Measurements from ENCODE around the gene PLCG1. TPM values are rescaled to one million over a fixed set of nuclear protein-coding genes. Genes with fewer than 3 reads are reported as not detected.

The PLCG1 gene
- total and polyA plus RNA-seq, 9 of the 15 experiments (the other 6 are each of a cell fraction or from before 2014, with no cell fraction given): 1.7 to 67.0 (median 34.8) TPM

GRCh38 chr20:41116282-41116956 is 20.9 kb upstream of the PLCG1 start (continued):
- TF ChIP-seq ZNF140 (CRISPR knock-in tag; IDR thresholded peaks at IDR 0.05): no peak
- TF ChIP-seq ELF4 (CRISPR knock-in tag; IDR thresholded peaks at IDR 0.05): peak; percentile 54; the same call in 1 of the 2 replicates
- TF ChIP-seq NFE2 (IDR thresholded peaks at IDR 0.05; ENCODE audit: low read depth): peak; percentile 34; the same call in 1 of the 2 replicates
- TF ChIP-seq PCBP2 (IDR thresholded peaks at IDR 0.05; ENCODE audit: low read depth, low read length, poor library complexity, severe bottlenecking): no peak
- no peak for TF ChIP-seq CBX8 (IDR thresholded peaks at IDR 0.05; ENCODE audit: borderline replicate concordance, extremely low read depth, low read depth, low read length, poor library complexity, severe bottlenecking)
- TF ChIP-seq, protein P1, sequence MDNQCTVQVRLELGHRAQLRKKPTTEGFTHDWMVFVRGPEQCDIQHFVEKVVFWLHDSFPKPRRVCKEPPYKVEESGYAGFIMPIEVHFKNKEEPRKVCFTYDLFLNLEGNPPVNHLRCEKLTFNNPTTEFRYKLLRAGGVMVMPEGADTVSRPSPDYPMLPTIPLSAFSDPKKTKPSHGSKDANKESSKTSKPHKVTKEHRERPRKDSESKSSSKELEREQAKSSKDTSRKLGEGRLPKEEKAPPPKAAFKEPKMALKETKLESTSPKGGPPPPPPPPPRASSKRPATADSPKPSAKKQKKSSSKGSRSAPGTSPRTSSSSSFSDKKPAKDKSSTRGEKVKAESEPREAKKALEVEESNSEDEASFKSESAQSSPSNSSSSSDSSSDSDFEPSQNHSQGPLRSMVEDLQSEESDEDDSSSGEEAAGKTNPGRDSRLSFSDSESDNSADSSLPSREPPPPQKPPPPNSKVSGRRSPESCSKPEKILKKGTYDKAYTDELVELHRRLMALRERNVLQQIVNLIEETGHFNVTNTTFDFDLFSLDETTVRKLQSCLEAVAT (IDR thresholded peaks at IDR 0.05): peak in 1 of 2 experiments; percentile 89; a peak in 2 of 4 replicates
- no peak for TF ChIP-seq TAF9B (IDR thresholded peaks at IDR 0.05; ENCODE audit: partially characterized antibody)
- peak; percentile 95 for TF ChIP-seq ARID1B (IDR thresholded peaks at IDR 0.05)
- peak in 1 of 2 experiments; percentile 63 for TF ChIP-seq NCOA2 (IDR thresholded peaks at IDR 0.05; ENCODE audit: partially characterized antibody in 2 of 2)
- TF ChIP-seq NFIC (IDR thresholded peaks at IDR 0.05): peak; percentile 60
- peak; percentile 45 to 80; a peak in 3 of 4 replicates for TF ChIP-seq TRIM24 (IDR thresholded peaks at IDR 0.05)
- TF ChIP-seq PML (IDR thresholded peaks at IDR 0.05; ENCODE audit: low read length): peak; percentile 69; the same call in 1 of the 2 replicates
- TF ChIP-seq KDM1A (IDR thresholded peaks at IDR 0.05): peak; percentile 85 to 87
- no peak for TF ChIP-seq MYBL2 (IDR thresholded peaks at IDR 0.05; ENCODE audit: low read depth)
- no peak for TF ChIP-seq MYBL2 (CRISPR knock-in tag; IDR thresholded peaks at IDR 0.05; ENCODE audit: borderline replicate concordance)
- TF ChIP-seq, protein P2, sequence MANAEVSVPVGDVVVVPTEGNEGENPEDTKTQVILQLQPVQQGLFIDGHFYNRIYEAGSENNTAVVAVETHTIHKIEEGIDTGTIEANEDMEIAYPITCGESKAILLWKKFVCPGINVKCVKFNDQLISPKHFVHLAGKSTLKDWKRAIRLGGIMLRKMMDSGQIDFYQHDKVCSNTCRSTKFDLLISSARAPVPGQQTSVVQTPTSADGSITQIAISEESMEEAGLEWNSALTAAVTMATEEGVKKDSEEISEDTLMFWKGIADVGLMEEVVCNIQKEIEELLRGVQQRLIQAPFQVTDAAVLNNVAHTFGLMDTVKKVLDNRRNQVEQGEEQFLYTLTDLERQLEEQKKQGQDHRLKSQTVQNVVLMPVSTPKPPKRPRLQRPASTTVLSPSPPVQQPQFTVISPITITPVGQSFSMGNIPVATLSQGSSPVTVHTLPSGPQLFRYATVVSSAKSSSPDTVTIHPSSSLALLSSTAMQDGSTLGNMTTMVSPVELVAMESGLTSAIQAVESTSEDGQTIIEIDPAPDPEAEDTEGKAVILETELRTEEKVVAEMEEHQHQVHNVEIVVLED (CRISPR knock-in tag; IDR thresholded peaks at IDR 0.05): no peak
- TF ChIP-seq GTF2A2 (tag; IDR thresholded peaks at IDR 0.05): no peak
- peak in 1 of 2 experiments; percentile 84; a peak in 2 of 4 replicates for TF ChIP-seq HDAC1 (IDR thresholded peaks at IDR 0.05)
- TF ChIP-seq EHMT2 (IDR thresholded peaks at IDR 0.05): no peak
- TF ChIP-seq MBD2 (IDR thresholded peaks at IDR 0.05; ENCODE audit: borderline replicate concordance, low read depth): peak; percentile 50; the same call in 1 of the 2 replicates
- peak; percentile 41; the same call in 1 of the 2 replicates for TF ChIP-seq ATF7 (IDR thresholded peaks at IDR 0.05)
- TF ChIP-seq ETV5 (CRISPR knock-in tag; IDR thresholded peaks at IDR 0.05; ENCODE audit: low read depth): peak; percentile 76; the same call in 1 of the 2 replicates
- no peak for TF ChIP-seq ZFP30 (CRISPR knock-in tag; IDR thresholded peaks at IDR 0.05; ENCODE audit: borderline replicate concordance)
- no peak for TF ChIP-seq FOXM1 (IDR thresholded peaks at IDR 0.05; ENCODE audit: low read depth)
- TF ChIP-seq FOXM1 (CRISPR knock-in tag; IDR thresholded peaks at IDR 0.05; ENCODE audit: low read depth): no peak
- TF ChIP-seq SMC3 (conservative IDR thresholded peaks at IDR 0.05; ENCODE audit: insufficient read depth, low read depth, low read length): no peak
